Mammary epithelial cell (primary cell): ENCODE data around the gene KCNQ1.

Experiments used
- CTCF ChIP-seq, 2 donors: IDR thresholded peaks in 1 of 2; conservative IDR thresholded peaks in 1 of 2; 2 replicates each; pipeline ENCODE4 v1.5.1; 2011 to 2012; ENCODE audit warnings: inconsistent platforms in 2 of 2, low read length in 2 of 2, mild to moderate bottlenecking in 2 of 2, control low read depth in 1 of 2, low read depth in 1 of 2; ENCODE audit not compliant: insufficient read depth in 1 of 2; ENCODE audit errors: extremely low read depth in 1 of 2
- EZH2 ChIP-seq: IDR thresholded peaks from 2 replicates; pipeline ENCODE4 v1.6.1; 2012; ENCODE audit warnings: low read length, inconsistent platforms, borderline replicate concordance

- no peak for TF ChIP-seq CTCF (conservative IDR thresholded peaks at IDR 0.05 in 1 of 2, IDR thresholded peaks at IDR 0.05 in 1 of 2; ENCODE audit: extremely low read depth in 1 of 2, insufficient read depth in 1 of 2, low read depth in 1 of 2, low read length in 2 of 2)
- TF ChIP-seq EZH2 = no peak
Measured at GRCh38 chr11:2512431-2513407, 67.9 kb downstream of the KCNQ1 start.
